HG02588 (cell line): ENCODE results near the gene POFUT1.
"Not testable (repeated sequence)": the region's sequence is repeated elsewhere in the genome, so short reads cannot be mapped to it uniquely, and the experiment has no call there.

ENCODE experiments used
- ATAC-seq: cut with Tn5 transposase; IDR thresholded peaks from one replicate; pipeline ENCODE4 v1.9.1; 2021; ENCODE audit warnings: mild to moderate bottlenecking, moderate library complexity; ENCODE audit not compliant: unreplicated experiment

POFUT1 gene

DNA sequence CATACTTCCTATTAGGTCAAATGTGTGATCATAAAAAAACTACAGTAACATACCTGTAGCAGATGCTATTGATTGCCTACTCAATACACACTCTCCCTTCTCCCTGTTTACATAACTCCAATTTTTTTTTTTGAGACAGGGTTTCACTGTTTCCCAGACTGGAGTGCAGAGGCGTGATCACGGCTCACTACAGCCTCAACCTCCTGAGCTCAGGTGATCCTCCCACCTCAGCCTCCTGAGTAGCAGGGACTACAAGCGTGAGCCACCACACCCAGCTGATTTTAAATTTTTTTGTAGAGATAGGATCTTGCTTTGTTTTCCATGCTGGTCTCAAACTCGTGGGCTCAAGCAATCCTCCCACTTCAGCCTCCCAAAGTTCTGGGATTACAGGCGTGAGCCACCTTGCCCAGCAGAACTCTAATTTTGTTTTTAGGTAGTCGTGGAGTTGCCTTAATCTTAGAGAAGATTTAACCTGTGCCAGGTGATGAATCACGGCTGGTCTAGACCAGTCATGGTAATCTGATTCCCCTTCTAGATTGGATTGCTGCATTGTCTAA is 55.8 kb downstream of the POFUT1 start:
- no peak for ATAC-seq

GRCh38 chr20:32271620-32272019 is 63.9 kb downstream of the POFUT1 start:
- ATAC-seq: no peak

DNA sequence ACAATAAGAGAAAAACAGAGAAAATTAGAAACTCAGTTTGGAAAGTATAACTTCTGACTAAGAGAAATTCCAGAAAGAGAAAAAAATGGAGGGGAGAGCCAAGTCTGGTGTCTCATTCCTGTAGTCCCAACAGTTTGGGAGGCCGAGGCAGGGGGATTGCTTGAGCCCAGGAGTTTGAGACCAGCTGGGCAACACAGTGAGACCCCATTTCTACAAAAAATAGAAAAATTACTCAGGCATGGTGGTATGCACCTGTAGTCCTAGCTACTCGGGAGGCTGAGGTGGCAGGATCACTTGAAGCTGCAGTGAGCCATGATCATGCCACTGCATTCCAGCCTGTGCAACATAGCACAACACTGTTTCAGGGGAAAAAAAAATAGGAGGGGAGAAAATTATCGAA is 66.7 kb downstream of the POFUT1 start:
- no peak for ATAC-seq

- not testable (repeated sequence) for ATAC-seq
Measured at GRCh38 chr20:32275163-32275562, 67.5 kb downstream of the POFUT1 start.

DNA sequence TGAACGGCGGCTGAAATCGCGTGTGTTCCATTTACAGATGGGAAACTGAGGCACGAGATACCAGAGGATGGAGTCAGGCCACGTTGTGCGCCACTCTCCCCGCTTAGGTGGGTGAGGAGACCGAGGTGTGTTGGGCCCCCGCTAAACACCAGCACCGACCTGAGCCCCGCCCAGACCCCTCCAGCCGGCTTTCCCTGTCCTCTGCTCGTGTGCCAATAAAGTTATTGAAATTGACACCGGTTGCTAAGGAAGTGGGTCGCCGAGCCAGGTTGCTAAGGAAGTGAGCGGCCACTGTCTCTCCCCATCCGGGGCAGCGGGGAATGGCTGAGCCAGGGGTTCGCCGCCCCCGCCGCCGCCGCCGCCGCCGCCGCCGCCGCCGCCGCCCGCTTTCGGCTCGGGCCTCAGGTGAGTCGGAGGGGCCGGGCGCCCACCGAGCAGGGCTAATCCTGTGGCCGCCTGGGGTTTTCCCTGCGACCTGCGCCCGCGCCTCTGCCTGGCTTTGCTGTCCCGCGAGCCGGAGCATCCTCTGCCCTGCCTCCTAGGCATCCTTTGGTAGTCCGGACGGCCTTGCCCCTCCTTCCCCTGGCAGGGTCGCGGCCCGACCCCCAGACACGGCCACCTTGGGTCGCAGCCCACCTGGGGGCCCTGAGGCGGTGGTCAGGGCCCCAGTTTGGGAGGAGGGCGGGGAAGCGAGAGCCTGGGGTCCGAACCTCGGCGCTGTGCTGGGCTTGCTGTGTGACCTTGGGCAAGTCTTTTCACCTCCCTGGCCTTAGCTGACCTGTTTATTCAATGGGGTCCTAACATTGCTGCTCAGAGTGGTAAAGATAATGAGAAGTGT is 69.9 kb downstream of the POFUT1 start, which contains the start of gene KIF3B:
KIF3B (plus strand) TSS at position 291 of the 838 bp plus-strand sequence. CDS start 32,127 bp downstream, outside the sequence.
- ATAC-seq: peak; percentile 75

GRCh38 chr20:32278199-32278643 is 70.5 kb downstream of the POFUT1 start:
- peak; percentile 70 for ATAC-seq

DNA sequence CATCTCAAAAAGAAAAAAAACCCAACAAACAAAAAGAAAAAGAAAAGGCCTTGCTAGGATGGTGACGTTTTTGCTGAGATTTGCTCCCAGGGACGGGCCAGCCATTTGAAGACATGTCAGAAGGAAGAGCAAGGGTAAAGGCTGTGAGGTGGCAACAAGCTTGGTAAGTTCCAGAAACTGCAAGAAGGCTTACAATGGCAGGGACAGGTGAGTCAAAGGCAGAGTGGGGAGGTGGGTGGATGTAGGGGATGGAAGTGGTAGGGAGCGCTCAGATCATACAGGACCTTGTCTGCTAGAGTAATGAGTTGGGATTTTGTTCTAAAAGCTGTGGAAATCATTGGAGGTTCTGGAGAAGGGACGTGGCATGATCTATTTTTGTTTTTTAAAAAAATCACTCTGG is 74.0 kb downstream of the POFUT1 start:
- ATAC-seq: no peak

GRCh38 chr20:32282461-32282860 is 74.8 kb downstream of the POFUT1 start:
- no peak for ATAC-seq

DNA sequence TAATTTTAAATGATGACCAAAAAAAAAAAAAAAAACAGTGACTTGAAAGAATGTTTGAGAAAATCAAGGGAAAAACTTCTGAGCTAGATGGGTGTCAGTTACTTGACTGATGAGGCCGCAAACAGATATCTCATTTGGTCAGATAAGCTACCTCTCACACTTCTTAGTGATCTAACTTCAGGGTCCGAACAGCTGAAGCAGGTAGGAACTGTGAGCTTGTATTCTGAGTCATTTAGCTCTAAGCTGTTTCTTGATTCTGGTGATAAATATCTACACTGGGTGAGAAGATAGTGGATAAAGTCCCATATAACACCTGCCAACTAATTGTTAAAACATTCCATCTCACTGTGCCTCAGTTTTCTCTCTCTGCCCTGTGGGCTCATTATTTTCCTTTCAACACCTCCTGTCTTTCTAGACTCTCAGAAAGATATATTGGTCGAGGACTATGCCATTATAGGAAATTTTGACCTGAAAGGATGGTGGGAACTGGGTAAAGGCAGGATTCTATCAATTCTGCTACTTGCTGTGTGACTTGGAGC is 77.5 kb downstream of the POFUT1 start:
- ATAC-seq: no peak

DNA sequence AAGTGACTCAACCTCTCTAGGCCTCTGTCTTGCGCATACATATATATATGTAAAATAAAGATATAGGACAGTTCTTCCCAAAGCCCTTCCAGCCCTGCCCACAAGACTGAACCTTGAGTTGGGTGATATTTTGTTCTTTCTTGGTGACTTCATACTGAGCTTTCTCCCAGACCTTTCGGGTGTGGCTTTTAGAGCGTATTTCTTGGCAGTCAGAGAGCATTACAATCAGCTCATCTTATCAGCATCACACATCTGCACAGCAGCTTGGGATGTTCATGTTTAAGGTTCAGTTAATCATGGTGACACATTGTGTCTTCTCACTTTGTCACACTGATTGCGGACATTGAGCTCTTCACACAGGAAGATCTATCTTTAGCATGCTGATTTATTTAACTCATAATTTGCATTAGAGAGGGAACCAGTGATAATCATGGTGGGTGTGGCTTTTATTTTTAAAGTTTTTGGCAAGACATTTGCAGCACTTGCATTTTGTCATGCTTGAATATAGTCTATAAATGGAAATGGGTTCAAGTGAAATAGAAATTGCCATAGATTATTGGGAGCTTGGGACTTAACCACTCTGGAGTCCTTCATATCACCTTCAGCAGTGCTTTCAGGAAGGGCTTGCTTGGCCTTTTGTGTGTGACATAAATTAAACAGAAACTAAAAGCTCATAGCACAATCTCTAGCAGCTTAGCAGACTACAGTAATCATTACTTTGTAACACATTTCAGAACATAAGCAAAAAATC is 78.1 kb downstream of the POFUT1 start:
- peak; percentile 49 for ATAC-seq

GRCh38 chr20:32287231-32287638 is 79.6 kb downstream of the POFUT1 start:
- no peak for ATAC-seq
